Heart right ventricle (tissue), 16 donors: ENCODE measurements around the gene RHBDL2. TPM values are rescaled to one million over a fixed set of nuclear protein-coding genes. Genes with fewer than 3 reads are reported as not detected.

ENCODE experiments used
- ATAC-seq, 8 donors: fragments of 200-7000 bp; cut with Tn5 transposase; one replicate each; pipeline ENCODE4 v1.9.1; 2020; ENCODE audit warnings: mild to moderate bottlenecking in 8 of 8, moderate library complexity in 8 of 8, moderate number of reproducible peaks in 1 of 8
- DNase-seq, 2 donors: peaks; one replicate each; pipeline ENCODE4 v3.0.0-alpha.2; 2020
- H3K27ac ChIP-seq, 10 donors: fragments of 200-600 bp; sonication (generic) in 2 of 10; one replicate each; pipeline versions ENCODE4 v1.5.0 to v1.8.0; 2020 to 2022; ENCODE audit warnings: mild to moderate bottlenecking in 3 of 10
- H3K27me3 ChIP-seq, 7 donors: fragments of 200-600 bp; one replicate each; pipeline ENCODE4 v1.8.0; 2021 to 2022; ENCODE audit warnings: mild to moderate bottlenecking in 2 of 7
- H3K36me3 ChIP-seq, 9 donors: fragments of 200-600 bp; sonication (generic) in 1 of 9; one replicate each; pipeline versions ENCODE4 v1.5.0 to v1.8.0; 2020 to 2022; ENCODE audit warnings: mild to moderate bottlenecking in 2 of 9
- H3K4me1 ChIP-seq, 9 donors: fragments of 200-600 bp; sonication (generic) in 1 of 9; one replicate each; pipeline versions ENCODE4 v1.5.0 to v1.8.0; 2020 to 2022; ENCODE audit warnings: mild to moderate bottlenecking in 4 of 9
- H3K4me3 ChIP-seq, 10 donors: fragments of 200-600 bp; sonication (generic) in 2 of 10; one replicate each; pipeline versions ENCODE4 v1.5.0 to v1.8.0; 2020 to 2022; ENCODE audit warnings: mild to moderate bottlenecking in 7 of 10, moderate library complexity in 2 of 10
- H3K9me3 ChIP-seq, 11 donors: fragments of 200-600 bp in 10 of 11; sonication (generic) in 2 of 11; one replicate each; pipeline versions ENCODE4 v1.5.0 to v1.8.0; 2013 to 2022; ENCODE audit warnings: mild to moderate bottlenecking in 2 of 11, control low read depth in 1 of 11, moderate library complexity in 1 of 11
- WGBS, 2 donors: extraction: QIAGEN DNeasy Blood & Tissue Kit; methylation state at CpG; one replicate each; pipeline ENCODE4 v1.1.7; 2013; ENCODE audit warnings: inconsistent platforms in 1 of 2; 5-methylcytosine and 5-hydroxymethylcytosine counted together
- intact Hi-C, 10 donors: fragments of 100-400 bp; cut with DNase I; formaldehyde crosslinking; loops; one replicate each; pipeline versions ENCODE4 v1.11.1 to v1.14.2; 2022
- polyA plus RNA-seq, 2 donors: library from polyadenylated mRNA; stranded (reverse); fragments of 200-250 nt; gene quantifications; one replicate each; pipeline ENCODE4 v1.2.3, GENCODE V29; 2013
- total RNA-seq, 10 donors: library from RNA; stranded (reverse); fragmentation: NEBNext Ultra II Directional in 3 of 10; extraction: Animal tissue kit (Norgen Biotek cat#: 25700) in 3 of 10; gene quantifications; one replicate each; pipeline versions ENCODE4 v1.2.1 to v1.2.4, GENCODE V29; 2021 to 2023
- TF ChIP-seq, protein P1 (sequence below), 9 donors: fragments of 200-600 bp; sonication (generic) in 2 of 9; IDR thresholded peaks; one replicate each; pipeline versions ENCODE4 v1.5.0 to v1.8.0; 2021 to 2022; ENCODE audit warnings: antibody characterized with exemption in 9 of 9, mild to moderate bottlenecking in 5 of 9, moderate library complexity in 1 of 9
- donor health status: Arrhythmogenic right ventricular cardiomyopathy.
- donor health status: ischemic (EF 13 %, LVEDD 7.1; RV severe dilation, severe dysfunction).
- donor health status: healthy with polysubstance abuse.
- donor health status: DM: no; HTN: yes; CAD: no.
- donor health status: DM: no; HTN: no; CAD: no.
- donor health status: ischemic (EF 25% LVEDD 6.9; RV normal size, moderate dysfunction).
- donor health status: ischemic (EF 25% LVEDD 5.7; RV mildly dilated, moderate dysfunction).
- donor health status: healthy.
- donor health status: DM: yes; HTN: yes; CAD: no.
- donor health status: Ischemic cardiomyopathy.
- donor health status: ischemic (EF 35%, LVEDD 5.7; RV mildly dilated, moderate dysfunction).
- donor health status: nonischemic (EF 11% LVEDD 7.7; RV severe dilation, severe dysfunction).
- donor health status: DM: yes; HTN: yes; CAD: no.
- donor health status: PGD.
- donor health status: ischemic (EF 29% LVEDD 5.4; RV normal size, mild dysfunction).
- donor health status: nonischemic (EF 23%, LVEDD 6.1; RV moderate dilation, normal function).

Gene RHBDL2
- total and polyA plus RNA-seq, 12 donors = 0.11 to 0.51 (median 0.34) TPM; not detected in 8

DNA sequence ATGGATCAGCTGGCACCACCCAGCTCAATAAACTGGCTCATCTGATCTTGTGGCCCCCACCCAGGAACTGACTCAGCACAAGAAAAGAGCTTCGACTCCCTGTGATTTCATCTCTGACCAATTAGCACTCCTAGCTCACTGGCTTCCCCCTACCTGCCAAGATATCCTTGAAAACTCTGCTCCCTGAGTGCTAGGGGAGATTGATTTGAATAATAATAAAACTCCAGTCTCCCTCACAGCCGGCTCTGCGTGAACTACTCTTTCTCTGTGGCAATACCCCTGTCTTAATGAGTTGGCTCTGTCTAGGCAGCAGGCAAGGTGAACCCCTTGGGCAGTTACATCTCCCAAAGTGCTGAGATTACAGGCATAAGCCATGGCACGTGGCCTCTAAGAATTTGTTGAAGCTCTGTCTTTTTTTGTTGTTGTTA lies 11.8 kb upstream of the RHBDL2 start:
- Histone ChIP-seq H3K4me3 (no peak overlapping the region), H3K27me3 (no peaks in the 10 kb centered on the region), H3K36me3 (no peaks in the 10 kb centered on the region), H3K9me3 (no peaks in the 10 kb centered on the region), H3K27ac (no peak overlapping the region), H3K4me1 (no peaks in the 10 kb centered on the region)
- DNase-seq = no peak
- TF ChIP-seq, protein P1, sequence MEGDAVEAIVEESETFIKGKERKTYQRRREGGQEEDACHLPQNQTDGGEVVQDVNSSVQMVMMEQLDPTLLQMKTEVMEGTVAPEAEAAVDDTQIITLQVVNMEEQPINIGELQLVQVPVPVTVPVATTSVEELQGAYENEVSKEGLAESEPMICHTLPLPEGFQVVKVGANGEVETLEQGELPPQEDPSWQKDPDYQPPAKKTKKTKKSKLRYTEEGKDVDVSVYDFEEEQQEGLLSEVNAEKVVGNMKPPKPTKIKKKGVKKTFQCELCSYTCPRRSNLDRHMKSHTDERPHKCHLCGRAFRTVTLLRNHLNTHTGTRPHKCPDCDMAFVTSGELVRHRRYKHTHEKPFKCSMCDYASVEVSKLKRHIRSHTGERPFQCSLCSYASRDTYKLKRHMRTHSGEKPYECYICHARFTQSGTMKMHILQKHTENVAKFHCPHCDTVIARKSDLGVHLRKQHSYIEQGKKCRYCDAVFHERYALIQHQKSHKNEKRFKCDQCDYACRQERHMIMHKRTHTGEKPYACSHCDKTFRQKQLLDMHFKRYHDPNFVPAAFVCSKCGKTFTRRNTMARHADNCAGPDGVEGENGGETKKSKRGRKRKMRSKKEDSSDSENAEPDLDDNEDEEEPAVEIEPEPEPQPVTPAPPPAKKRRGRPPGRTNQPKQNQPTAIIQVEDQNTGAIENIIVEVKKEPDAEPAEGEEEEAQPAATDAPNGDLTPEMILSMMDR (IDR thresholded peaks at IDR 0.05) = no peak
- intact Hi-C loops = no loop called here
- no peak for ATAC-seq
- WGBS, 2 donors = 37 to 49% methylated on average over 4 of the region's 4 CpGs

DNA sequence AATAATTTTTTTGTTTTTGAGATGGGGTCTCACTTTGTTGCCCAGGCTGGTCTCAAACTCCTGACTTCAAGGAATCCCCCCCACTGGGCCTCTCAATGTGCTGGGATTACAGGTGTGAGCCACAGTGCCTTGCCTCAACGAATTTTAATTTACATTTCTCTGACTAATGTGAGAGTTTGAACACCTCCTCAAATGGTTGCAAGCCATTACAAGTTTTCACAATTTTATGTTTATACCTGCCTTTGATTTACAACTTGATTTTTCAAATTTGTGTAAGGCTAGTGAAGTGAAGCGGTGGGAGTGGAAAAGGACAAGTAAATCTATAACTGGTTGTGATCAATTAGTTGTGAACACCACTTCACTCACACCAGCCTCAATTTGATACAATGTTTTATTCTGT lies 8.9 kb upstream of the RHBDL2 start:
- DNase-seq (no peak), ATAC-seq (no peak)
- intact Hi-C loops = no loop called here
- Histone ChIP-seq H3K4me1 (no peaks in the 10 kb centered on the region), H3K27me3 (no peaks in the 10 kb centered on the region), H3K4me3 (no peak overlapping the region), H3K36me3 (no peaks in the 10 kb centered on the region), H3K27ac (no peak overlapping the region), H3K9me3 (no peaks in the 10 kb centered on the region)
- WGBS, 2 donors = 54 to 69% methylated on average over 2 of the region's 2 CpGs
- TF ChIP-seq, protein P1 (IDR thresholded peaks at IDR 0.05) = no peak

DNA sequence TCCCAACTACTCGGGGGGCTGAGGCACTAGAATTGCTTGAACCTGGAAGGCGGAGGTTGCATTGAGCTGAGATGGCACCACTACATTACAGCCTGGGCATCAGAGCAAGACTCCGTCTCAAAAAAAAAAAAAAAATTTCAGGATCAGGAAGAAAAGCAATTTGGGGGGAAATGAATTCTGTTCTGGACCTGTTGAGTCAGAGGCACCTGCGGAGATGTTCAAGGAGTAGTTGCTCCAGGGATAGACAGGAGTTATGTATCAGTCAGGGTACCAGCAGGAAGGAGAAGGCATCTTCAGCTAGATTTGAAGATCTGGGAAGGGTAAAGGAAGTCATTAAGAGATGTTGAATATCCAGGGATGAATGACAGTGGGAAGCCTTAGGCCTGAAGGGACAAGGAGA lies 2.9 kb upstream of the RHBDL2 start:
- Histone ChIP-seq H3K4me3 (no peak overlapping the region), H3K9me3 (no peaks in the 10 kb centered on the region), H3K27me3 (no peaks in the 10 kb centered on the region), H3K4me1 (peaks cover 0 to 16% (median 9%) of the 10 kb centered on the region in 9 donors), H3K27ac (no peak overlapping the region), H3K36me3 (no peaks in the 10 kb centered on the region)
- DNase-seq (no peak), ATAC-seq (no peak)
- intact Hi-C loops = loop anchor here in 1 of 10 donors (5.0 kb wide), 1 partner anchor 48 kb away; the partner anchor contains the start of gene AKIRIN1
- TF ChIP-seq, protein P1 (IDR thresholded peaks at IDR 0.05) = no peak
- 96% methylated on average over 4 of the region's 4 CpGs for WGBS, 2 donors

DNA sequence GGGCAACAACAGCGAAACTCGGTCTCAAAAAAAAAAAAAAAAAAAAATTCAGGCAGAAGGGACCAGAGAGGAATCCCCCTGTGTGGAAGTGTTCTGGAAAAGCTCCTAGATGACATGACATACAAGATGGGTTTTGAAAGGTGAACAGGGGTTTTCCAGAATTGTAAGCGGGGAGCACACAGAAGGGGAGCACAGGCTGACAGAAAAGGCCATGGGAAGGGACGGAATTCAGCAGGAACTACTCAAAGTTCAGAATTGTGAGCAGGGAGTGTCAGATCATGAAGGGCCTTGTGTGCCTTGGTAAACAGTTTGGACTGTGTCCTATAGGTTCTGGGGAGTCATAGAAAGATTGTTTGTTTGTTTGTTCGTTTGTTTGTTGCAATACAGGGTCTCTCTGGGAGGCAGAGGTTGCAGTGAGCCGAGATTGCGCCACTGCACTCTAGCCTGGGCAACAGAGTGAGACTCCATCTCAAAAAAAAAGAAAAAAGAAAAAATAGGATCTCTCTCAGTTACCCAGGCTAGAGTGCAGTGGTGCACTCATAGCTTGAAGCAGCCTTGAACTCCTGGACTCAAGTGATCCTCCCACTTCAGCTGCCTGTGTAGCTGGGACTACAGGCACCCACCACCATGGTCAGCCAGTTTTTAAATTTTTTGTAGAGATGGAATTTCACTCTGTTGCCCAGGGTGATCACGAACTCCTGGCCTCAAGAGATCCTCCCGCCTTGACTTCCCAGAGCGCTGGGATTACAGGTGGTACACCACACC lies 1.2 kb upstream of the RHBDL2 start:
- DNase-seq (no peak), ATAC-seq (no peak)
- H3K36me3 ChIP-seq = no peaks in the 10 kb centered on the region
- no peak overlapping the region for H3K27ac ChIP-seq
- H3K27me3 ChIP-seq = no peaks in the 10 kb centered on the region
- intact Hi-C loops = loop anchor here in 1 of 10 donors (5.0 kb wide), 1 partner anchor 49 kb away; the partner anchor contains the start of gene AKIRIN1
- TF ChIP-seq, protein P1 (IDR thresholded peaks at IDR 0.05) = no peak
- H3K9me3 ChIP-seq = no peaks in the 10 kb centered on the region
- 97 to 100% methylated on average over 10 of the region's 10 CpGs for WGBS, 2 donors
- no peak overlapping the region for H3K4me3 ChIP-seq
- H3K4me1 ChIP-seq = peaks cover 0 to 16% (median 9%) of the 10 kb centered on the region in 9 donors
